ENCODE measurements around the gene ABITRAM.
A peak's percentile ranks its signal among the peaks of the same experiment; 100 is the strongest.
"Not testable (repeated sequence)": the region's sequence is repeated elsewhere in the genome, so short reads cannot be mapped to it uniquely, and the experiment has no call there.

Gene ABITRAM

DNA sequence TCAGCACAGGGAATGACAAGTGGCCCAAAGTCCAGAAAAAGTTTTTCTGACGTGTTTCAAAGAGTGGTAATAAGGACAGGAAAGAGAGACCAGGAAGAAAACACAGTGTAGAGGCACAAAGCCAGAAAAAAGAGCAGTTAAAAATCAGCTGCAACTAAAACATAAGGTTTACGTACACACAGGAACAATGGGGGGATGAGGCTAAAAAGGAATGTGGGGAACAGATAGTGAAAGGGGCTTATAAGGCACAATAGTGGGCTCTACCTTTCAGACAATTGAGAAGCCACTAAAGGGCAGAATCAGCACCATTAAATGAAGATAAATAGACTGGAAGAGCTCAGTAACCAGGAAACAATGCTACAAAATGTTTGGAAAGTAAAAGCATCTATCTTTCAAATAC, 5.8 kb upstream of the ABITRAM start:
- DNase-seq (ENCODE audit: low read depth) = no peak

DNA sequence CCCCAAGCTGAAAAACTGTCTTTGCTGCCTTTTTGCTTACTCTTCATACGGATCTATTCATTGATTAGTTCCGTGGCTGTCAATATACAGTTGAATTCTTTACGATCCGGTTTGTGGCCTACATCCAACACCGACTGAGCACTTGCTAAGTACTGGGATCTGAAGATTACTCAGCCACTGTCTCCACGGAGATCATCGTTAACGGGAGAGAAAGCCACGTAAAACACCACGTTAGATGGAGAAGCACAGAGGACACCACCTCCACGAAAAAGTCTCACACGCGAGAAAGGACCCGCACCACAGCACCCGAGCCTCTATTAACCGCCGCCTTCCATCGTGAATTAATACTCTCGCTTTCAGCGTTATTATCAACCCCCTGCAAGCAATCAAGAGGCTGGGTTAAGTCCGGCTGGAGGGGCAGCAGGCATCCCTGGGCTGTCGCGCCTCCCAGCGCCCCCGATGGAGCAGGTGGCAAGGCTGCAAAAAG, 926 bp upstream of the ABITRAM start:
- DNase-seq (ENCODE audit: low read depth) = no peak

DNA sequence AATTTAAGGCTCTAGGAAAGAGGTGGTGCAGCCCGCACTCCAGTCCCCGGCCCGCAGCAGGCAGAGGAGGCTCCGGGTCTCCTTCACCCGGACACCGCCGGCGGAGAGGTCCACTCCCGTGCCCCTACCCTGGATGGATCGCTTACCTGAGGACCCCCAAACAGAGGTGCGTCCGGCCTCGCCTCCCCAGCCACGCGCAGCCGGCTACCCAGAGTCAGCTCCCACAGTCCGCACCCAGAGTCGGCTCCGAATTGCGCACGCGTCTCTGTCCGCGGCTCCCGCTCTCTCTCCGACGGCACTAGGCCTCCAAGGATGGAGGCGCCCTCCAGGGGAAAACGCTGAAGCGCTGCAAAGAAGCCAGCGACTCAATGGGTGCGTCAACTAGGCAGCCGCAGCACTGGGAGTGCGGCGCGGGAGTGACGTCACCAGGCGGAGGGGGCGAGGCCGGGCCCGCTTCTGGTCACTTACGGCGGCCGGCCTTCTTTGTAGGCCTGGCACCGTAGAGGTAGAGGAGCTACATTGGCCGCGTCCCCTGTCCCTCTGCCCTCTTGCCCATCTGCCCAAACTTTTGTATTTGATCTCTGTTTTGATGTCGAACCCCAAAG, 380 bp upstream of the ABITRAM start, which contains the start of gene ELP1:
Gene ELP1, minus strand, starts transcription at position 407 of the 605 bp plus-strand sequence. CDS start 2,978 bp downstream, outside the sequence.
- DNase-seq (ENCODE audit: low read depth) = peak; percentile 89

DNA sequence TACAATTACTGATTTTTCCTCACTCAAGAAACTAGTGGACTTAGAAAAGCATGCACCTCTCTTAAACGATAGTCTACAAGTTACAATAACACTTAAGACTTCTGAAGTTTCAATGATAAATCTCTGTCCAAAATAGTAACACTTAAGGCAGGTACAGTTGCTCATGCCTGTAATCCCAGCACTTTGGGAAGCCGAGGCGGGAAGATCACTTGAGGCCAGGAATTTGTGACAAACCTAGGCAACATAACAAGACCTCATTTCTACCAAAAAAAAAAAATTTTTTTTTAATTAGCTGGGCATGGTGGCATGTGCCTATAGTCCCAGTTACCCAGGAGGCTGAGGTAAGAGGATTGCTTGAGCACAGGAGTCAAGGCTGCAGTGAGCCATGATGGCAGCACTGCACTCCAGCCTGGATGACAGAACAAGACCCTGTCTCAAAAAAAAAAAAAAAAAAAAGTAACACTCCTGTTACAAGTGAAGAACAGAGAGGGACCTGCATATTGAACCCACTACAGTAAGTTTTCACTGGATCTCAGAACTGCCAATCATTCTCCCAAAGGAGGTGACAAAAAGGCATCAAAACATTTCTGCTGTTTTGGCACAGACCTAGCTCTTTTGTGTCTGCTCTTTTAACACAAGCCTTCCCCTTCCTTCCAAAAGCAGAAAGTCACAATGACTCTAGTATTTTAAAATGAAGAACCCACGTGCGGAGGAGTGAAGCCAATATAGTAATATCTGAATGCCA, 3.5 kb downstream of the ABITRAM start:
- DNase-seq (ENCODE audit: low read depth) = no peak

DNA sequence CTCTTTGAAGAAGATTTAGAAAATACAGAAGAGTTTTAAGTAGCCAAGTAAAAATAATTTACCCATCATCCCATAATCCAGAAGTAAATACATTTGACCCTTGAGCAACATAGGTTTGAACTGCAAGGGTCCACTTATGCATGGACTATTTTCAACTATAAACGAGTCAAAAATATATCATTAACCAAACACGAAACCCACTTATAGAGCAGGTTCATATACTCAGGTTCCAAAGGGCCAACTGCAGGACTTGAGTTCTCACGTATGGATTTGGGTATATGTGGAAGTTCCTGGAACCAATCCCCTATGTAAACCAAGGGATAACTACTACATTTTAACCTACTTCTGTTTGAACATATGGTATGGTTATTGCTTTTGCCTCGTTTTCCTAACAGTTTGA, 5.8 kb downstream of the ABITRAM start:
- DNase-seq (ENCODE audit: low read depth) = no peak

DNA sequence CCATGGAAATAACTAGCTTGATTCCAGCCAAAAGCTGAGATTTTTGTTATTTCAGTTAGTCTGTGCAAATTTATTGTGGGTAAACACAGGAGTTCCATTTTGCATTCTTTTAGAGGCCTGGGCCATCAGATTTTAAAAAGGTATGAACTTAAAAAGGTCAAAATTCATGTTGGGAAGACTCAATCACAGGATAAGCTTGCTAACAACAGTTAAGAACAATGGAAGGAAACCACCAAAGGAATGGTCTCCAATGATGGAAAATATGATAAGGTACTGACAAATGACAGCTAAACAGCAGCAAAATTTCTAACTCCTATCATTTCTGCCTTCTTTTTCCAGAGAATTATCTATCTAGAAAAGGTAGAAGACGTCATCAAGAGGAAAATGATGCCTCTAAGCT, 16.0 kb downstream of the ABITRAM start:
- no peak for DNase-seq (ENCODE audit: low read depth)

DNA sequence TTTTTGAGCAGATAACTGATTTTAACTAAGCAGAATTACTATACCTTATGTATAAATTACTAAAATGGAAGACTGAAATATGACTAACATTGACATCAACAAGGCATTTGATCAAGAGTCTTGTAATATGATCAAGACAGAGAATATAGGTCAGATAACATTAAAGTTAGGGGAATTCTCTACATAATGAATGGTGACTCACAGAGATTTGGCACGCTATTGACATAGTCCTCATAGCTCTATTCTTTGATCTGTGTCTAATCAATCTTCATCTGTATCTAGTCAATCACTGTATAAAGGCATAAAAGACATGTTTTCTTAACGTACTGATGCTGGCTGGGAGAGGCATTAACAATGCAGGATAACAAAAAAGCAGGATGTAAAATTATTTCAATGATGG, 17.4 kb downstream of the ABITRAM start:
- no peak for DNase-seq (ENCODE audit: low read depth)

DNA sequence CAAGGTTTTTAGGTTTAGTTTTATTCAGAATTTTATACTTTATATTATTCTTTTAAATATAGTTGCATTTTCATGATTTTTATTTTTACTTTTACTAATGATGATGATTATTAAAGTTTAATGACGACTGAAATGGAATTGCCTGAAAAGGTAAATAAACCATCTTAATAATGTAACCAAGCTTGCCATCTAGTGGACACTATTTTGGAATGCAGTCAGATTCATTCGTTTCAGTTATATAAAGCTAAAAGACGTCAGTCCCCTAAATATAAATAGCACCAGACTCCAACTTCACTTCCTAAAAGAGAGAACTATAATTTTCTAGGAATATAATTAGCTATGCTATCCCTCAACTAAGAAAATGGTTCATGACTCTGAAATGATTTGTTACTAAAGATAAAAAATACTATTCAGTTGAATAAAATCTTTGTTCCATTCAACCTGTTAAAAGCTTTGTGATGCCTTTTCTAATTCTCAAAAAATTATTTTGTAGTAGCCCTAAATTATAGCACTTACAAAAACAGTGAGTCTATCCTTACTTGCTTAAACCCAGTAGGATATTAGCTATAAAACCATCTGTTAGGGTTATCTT, 19.9 kb downstream of the ABITRAM start:
- DNase-seq (ENCODE audit: low read depth) = no peak

DNA sequence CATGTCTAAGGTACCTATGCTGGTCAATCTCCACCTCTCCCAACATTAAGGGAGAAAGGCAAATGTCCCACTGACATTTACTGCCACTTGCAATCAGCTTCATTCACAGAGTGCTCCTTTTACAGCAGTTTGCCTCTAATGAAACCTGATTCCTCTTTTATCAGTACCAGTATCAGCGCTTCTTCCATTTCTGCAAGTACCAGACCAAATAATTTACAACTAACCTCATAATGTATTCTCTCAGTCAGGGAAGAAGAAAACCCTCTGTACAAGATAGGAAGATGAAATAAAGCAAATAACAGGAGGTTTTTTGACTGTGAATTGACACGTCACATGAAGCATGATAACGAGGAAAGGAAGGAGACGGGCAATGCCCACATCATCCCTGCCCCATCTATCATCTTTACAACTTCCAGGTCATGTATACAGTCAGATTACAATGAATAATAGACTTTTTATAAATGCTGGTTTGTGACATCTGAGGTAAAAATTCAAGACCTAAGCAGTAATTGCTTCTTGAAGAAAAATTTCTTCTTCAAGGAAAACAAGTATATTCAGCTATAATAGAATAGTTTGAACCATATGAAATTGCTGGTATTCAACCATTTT, 21.9 kb downstream of the ABITRAM start:
- no peak for DNase-seq (ENCODE audit: low read depth)

DNA sequence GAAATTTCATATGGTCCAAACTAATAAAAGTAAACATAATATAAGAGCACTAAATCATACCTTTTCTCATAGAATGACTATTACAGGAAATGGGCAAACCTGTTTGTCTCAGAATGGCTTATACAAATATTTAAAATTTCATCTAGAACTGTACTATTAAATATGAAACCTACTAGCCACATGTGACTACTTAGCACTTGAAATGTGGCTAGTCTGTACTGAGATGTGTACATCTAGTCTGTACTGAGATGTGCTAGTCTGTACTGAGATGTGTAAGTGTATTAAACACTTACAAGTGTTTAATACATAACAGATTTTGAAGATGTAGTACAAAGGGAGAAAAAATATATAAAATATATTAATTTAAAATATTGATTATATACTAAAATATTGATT, 22.4 kb downstream of the ABITRAM start:
- DNase-seq (ENCODE audit: low read depth) = no peak

DNA sequence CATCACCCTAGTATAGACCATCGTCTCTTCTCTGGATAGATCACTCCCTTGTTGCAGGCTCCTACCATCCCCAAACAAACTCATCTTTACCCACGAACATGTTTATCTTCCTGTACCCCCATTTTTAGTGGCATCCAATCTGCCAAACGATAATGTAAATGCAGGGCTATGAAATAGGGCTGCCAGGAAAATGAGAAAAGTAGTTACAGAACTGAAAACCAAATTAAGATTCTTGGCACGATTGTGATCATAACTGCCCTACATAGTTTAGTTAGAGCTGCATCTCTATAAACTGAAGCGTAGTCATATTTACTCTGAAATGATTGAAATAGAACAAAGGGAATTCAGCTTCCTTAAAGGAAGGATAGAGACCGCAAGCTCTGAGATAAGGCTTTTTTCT, 26.1 kb downstream of the ABITRAM start:
- no peak for DNase-seq (ENCODE audit: low read depth)

DNA sequence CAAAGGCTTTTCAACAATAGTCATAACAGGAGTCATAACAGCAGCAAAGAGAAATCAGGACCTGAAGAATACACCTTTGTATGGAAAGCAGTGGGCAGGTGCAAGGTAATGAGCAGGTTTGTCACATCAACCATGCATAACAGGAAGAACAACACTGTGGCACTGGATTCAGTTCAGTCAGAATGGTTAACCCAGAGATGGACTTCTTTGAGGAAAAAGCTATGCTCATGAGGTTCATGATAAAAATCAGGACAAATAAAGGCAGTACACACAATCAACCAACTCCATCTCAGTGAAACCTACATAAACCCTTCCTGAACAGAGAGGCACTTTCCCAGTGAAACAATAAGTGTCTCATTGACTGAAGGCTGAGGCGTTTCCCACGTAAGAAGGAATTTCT, 27.0 kb downstream of the ABITRAM start:
- no peak for DNase-seq (ENCODE audit: low read depth)

DNA sequence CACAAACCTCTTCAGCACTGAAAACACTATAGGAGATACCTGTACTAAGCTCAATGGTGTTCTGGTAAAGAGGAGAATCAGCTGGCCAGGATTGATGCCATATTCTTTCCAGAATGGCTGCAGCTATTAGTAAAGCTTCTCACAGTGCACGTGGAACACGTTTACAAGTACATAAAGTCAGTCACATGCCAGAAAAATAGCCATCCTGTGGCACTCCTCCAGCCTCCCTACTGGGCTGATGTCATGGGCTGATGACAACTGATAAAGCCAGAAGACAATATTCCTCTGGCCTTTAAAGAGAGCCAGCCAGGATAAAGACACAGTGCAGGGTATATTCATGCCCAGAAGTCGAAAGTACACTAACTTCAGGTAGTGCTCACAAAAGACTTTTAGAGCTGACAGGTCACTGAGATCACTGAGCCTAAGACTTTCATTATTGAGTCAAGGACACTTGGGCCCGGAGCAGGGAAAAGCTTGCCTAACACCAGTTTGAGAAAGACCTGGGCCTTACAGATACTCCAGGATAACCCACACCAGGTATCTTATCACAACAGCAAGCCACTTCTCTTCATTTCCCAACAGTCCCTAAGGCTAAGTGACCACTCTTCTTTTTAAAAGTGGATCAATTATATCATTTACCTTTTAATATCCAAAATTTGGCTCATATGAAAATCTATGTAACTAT, 29.4 kb downstream of the ABITRAM start:
- DNase-seq (ENCODE audit: low read depth) = no peak

DNA sequence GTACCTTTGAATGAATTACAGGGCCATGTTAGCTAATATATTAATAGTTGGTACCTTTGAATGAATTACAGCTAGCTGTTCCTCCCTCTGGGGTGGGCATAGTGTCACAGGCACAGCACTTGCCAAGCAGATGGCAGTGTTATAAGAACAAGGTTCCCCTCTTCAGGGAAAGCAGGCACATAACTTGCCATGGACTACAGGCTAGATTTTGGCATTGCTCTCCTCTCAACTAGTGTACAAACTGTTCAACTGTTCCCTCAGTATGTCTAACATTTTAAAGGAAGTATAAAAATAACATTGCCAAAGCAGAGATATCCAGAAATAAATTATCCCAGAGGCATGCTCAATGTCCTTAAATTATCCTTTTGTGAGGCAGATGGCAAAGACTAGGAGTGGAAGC, 33.7 kb downstream of the ABITRAM start:
- no peak for DNase-seq (ENCODE audit: low read depth)

DNA sequence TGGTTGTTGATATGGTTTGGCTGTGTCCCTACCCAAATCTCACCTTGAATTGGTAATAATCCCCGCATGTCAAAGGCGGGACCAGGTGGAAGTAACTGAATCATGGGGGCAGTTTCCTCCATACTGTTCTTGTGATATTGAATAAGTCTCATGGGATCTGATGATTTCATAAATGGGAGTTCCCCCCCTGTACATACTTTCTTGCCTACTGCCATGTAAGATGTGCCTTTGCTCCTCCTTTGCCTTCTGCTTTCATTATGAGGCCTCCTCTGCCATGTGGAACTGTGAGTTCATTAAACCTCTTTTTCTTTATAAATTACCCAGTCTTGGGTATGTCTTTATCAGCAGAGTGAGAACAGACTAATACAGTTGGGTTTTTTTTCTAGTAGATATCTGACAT, 37.2 kb downstream of the ABITRAM start:
- not testable (repeated sequence) for DNase-seq (ENCODE audit: low read depth)

DNA sequence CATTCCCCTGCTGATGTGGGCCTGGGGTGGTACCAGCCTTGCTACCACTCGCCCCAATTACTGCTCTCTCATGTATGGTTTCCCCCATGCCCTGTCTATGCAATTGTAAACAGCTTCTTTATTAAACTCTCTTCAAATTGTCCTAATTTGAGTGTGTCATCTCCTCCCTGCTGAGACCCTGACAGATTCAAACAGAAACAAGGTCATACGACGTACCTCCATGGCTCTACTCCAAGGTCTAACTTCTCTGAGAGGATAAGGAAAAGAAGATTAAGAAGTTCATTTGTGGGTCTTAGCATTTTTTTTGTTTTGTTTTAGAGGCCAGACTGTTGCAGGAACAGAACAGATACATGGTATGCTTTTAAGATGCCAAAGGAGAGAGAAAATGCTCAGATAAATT, 38.0 kb downstream of the ABITRAM start:
- DNase-seq (ENCODE audit: low read depth) = no peak

DNA sequence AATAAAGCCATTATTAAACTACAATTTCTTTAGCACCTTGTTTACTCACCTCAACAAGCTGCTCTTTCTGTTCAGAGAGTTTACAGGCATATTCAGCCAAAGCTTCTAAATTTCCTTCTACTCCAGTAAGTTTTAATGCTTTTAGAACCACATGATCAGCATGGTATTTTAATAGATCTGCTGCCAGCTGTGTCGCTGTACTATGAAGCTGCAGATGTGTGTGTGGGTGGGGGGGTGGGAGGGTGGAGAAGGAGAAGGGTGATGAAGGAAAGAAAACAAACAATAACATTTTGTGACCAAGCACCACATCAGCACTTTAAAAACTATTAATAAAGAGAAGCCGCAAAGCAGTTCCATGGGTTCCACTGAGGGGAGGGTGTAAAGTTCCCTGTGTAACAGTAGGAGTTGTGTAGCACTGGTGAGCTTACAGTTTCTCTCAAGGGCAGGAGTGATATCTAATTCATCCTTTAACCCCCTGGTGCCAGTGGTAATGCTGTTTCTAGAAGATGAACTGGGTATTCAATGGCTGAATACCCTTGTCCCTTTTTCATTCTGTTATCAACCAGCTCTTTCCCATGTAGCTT, 38.5 kb downstream of the ABITRAM start:
- no peak for DNase-seq (ENCODE audit: low read depth)

DNA sequence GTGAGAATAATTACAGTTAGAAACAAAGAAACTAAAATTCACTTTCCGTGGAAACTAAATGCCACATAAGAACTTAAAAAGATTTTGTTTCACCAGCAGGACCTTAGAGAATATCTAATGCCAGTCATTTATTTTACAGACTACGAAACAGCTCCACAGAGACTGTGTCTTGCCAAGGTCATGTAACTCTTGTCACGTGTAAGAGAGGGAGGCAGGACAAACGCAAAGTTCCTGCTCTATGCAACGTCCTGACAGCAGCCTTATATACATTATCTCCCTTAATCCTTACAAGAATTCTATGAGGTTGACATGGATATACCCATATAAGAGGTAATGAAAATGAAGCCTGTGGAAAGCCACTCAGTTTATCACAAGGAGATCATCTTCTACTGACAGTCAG, 39.7 kb downstream of the ABITRAM start:
- no peak for DNase-seq (ENCODE audit: low read depth)

DNA sequence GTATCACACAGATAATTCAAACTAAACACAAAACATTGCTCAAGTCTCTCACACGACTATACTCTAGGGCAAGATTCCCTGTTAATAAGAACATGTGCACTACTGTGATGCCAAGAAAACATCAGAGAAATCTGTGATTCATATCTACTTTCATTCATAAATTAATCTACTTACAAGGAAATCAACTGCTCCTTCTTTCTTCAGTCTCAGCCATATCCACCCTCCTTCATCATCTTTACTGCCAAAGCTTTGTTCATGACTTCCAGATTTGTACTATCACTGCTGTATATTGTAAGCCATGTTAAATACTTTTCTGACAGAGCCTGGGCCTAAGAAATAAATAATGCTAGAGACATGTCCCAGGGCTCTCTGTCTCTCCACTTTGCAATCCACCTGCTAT, 44.0 kb downstream of the ABITRAM start:
- DNase-seq (ENCODE audit: low read depth) = no peak

DNA sequence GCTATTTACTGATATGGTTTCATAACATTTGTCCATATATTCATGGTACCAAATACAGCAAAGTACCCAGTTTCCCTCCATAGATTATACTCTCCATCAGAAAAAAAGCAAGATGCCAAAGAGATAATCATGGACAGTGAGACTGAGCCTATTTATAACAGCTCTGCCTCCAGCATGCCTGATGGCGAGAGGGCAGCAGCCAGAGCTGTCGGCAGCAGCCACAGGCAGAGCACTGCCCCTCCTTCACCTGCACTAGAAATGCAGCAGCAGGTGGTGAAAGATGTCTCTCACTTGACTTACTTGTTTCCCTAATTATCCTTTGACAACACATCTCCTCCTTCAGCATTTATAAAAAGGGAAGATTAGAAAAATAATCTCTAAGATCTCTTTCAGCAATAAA, 46.7 kb downstream of the ABITRAM start:
- DNase-seq (ENCODE audit: low read depth) = no peak

DNA sequence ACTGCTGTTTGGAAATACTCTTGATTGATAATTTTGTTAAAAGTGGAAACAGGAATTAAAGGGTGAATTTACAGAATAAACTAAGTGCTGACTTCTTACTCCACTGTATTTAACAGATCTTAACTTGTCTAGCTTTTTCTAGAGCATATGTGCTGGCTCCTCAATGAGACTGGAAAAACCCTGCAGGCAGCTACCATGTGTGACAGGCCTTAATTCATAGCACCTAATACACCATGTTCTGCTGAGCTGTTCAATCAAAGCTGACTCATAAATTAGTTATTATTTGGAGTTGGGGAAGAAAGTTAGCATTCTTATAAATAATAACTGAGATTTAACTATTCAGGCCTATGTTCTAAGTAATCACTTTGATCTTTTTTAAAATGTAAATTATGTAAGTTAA, 49.7 kb downstream of the ABITRAM start:
- no peak for DNase-seq (ENCODE audit: low read depth)
